ENCODE measurements around the gene CACNA2D3. TPM values are rescaled to one million over a fixed set of nuclear protein-coding genes. Genes with fewer than 3 reads are reported as not detected.

CACNA2D3 gene
- total and polyA plus RNA-seq, 4 donors = 0.06 to 0.37 (median 0.08) TPM; not detected in 1

DNA sequence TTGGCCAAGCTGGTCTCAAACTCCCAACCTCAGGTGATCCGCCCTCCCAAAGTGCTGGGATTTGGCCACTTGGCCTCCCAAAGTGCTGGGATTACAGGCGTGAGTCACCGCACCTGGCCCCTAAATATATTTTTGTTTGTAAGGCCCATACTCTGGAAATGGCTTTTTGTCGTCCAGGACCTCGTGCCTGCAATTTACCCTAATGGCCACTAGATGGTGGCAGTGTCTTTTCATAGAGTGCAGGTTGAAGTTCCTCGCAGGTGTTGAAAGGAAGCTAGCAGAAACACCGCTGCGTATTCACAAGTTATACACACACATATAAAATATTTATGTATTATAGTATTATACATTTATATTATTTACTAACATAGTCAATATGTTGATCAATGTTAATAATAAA lies 708.3 kb downstream of the CACNA2D3 start:
- no peak overlapping the region for H3K4me3 ChIP-seq (ENCODE audit: low read depth in 1 of 3, low read length in 3 of 3)
- H3K9me3 ChIP-seq (ENCODE audit: control insufficient read depth in 4 of 4, low read length in 3 of 4) = peaks cover 0 to 10% (median 4%) of the 10 kb centered on the region in 4 donors
- TF ChIP-seq CTCF (IDR thresholded peaks at IDR 0.05; ENCODE audit: low read depth, low read length, missing input control) (peak; percentile 41), ATF3 (IDR thresholded peaks at IDR 0.05) (no peak), RAD21 (IDR thresholded peaks at IDR 0.05) (peak; percentile 32 to 43)
- no peaks in the 10 kb centered on the region for H3K27me3 ChIP-seq (ENCODE audit: control insufficient read depth in 4 of 4, insufficient read depth in 4 of 4, low read length in 3 of 4)
- H3K4me1 ChIP-seq (ENCODE audit: control insufficient read depth in 4 of 4, insufficient read depth in 4 of 4, low read length in 3 of 4) = no peaks in the 10 kb centered on the region
- H3K9ac ChIP-seq (ENCODE audit: low read depth in 1 of 2, low read length in 2 of 2) = no peak overlapping the region
- no peak for DNase-seq (ENCODE audit: low spot score)
- H3K27ac ChIP-seq (ENCODE audit: low read depth in 1 of 2, low read length in 2 of 2) = no peak overlapping the region
- WGBS = 69% methylated on average over 8 of the region's 8 CpGs
- no peaks in the 10 kb centered on the region for H3K36me3 ChIP-seq (ENCODE audit: control insufficient read depth in 4 of 4, insufficient read depth in 3 of 4, low read depth in 1 of 4, low read length in 3 of 4)

DNA sequence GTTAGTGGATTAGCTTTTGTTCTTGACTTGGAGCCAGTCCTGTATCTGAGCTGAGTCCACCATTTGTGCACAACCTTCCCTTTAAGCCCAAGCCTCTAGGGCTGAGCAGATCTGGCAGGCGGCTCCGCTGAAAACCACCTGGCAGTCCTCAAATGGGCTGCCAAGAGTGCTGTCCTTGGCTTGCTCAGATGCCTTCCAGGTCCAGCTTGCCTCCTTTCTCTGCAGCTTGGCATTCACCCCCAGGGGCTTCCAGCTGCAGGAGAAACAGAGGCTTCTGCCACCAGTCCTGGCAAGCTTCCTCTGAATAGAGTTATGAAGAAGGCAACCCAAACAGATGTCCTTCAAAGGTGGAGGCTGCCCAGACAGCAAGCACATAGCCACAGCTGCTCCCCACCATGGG lies 708.8 kb downstream of the CACNA2D3 start:
- H3K9ac ChIP-seq (ENCODE audit: low read depth in 1 of 2, low read length in 2 of 2) = no peak overlapping the region
- H3K9me3 ChIP-seq (ENCODE audit: control insufficient read depth in 4 of 4, low read length in 3 of 4) = peaks cover 0 to 10% (median 4%) of the 10 kb centered on the region in 4 donors
- DNase-seq (ENCODE audit: low spot score) = no peak
- no peaks in the 10 kb centered on the region for H3K36me3 ChIP-seq (ENCODE audit: control insufficient read depth in 4 of 4, insufficient read depth in 3 of 4, low read depth in 1 of 4, low read length in 3 of 4)
- H3K4me1 ChIP-seq (ENCODE audit: control insufficient read depth in 4 of 4, insufficient read depth in 4 of 4, low read length in 3 of 4) = no peaks in the 10 kb centered on the region
- no peak for TF ChIP-seq CTCF (IDR thresholded peaks at IDR 0.05; ENCODE audit: low read depth, low read length, missing input control)
- whole genome bisulfite sequencing = 96% methylated on average over 2 of the region's 2 CpGs
- H3K27ac ChIP-seq (ENCODE audit: low read depth in 1 of 2, low read length in 2 of 2) = no peak overlapping the region
- H3K4me3 ChIP-seq (ENCODE audit: low read depth in 1 of 3, low read length in 3 of 3) = no peak overlapping the region
- no peaks in the 10 kb centered on the region for H3K27me3 ChIP-seq (ENCODE audit: control insufficient read depth in 4 of 4, insufficient read depth in 4 of 4, low read length in 3 of 4)

- Histone ChIP-seq H3K27ac (ENCODE audit: low read depth in 1 of 2, low read length in 2 of 2) (no peak overlapping the region), H3K9ac (ENCODE audit: low read depth in 1 of 2, low read length in 2 of 2) (no peak overlapping the region), H3K4me3 (ENCODE audit: low read depth in 1 of 3, low read length in 3 of 3) (no peak overlapping the region), H3K4me1 (ENCODE audit: control insufficient read depth in 4 of 4, insufficient read depth in 4 of 4, low read length in 3 of 4) (no peaks in the 10 kb centered on the region), H3K9me3 (ENCODE audit: control insufficient read depth in 4 of 4, low read length in 3 of 4) (peaks cover 0 to 10% (median 4%) of the 10 kb centered on the region in 4 donors), H3K36me3 (ENCODE audit: control insufficient read depth in 4 of 4, insufficient read depth in 3 of 4, low read depth in 1 of 4, low read length in 3 of 4) (no peaks in the 10 kb centered on the region), H3K27me3 (ENCODE audit: control insufficient read depth in 4 of 4, insufficient read depth in 4 of 4, low read length in 3 of 4) (no peaks in the 10 kb centered on the region)
- 65% methylated on average over 1 of the region's 1 CpG for WGBS
- TF ChIP-seq, protein P1, sequence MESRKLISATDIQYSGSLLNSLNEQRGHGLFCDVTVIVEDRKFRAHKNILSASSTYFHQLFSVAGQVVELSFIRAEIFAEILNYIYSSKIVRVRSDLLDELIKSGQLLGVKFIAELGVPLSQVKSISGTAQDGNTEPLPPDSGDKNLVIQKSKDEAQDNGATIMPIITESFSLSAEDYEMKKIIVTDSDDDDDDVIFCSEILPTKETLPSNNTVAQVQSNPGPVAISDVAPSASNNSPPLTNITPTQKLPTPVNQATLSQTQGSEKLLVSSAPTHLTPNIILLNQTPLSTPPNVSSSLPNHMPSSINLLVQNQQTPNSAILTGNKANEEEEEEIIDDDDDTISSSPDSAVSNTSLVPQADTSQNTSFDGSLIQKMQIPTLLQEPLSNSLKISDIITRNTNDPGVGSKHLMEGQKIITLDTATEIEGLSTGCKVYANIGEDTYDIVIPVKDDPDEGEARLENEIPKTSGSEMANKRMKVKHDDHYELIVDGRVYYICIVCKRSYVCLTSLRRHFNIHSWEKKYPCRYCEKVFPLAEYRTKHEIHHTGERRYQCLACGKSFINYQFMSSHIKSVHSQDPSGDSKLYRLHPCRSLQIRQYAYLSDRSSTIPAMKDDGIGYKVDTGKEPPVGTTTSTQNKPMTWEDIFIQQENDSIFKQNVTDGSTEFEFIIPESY (IDR thresholded peaks at IDR 0.05) = no peak
- no peak for TF ChIP-seq RAD21 (IDR thresholded peaks at IDR 0.05)
- DNase-seq (ENCODE audit: low spot score) = no peak
Observed at GRCh38 chr3:54832876-54833275, 710.5 kb downstream of the CACNA2D3 start.

GRCh38 chr3:54835701-54836100 lies 713.3 kb downstream of the CACNA2D3 start:
- Histone ChIP-seq H3K4me3 (ENCODE audit: low read depth in 1 of 3, low read length in 3 of 3) (no peak overlapping the region), H3K4me1 (ENCODE audit: control insufficient read depth in 4 of 4, insufficient read depth in 4 of 4, low read length in 3 of 4) (no peaks in the 10 kb centered on the region), H3K27me3 (ENCODE audit: control insufficient read depth in 4 of 4, insufficient read depth in 4 of 4, low read length in 3 of 4) (no peaks in the 10 kb centered on the region), H3K36me3 (ENCODE audit: control insufficient read depth in 4 of 4, insufficient read depth in 3 of 4, low read depth in 1 of 4, low read length in 3 of 4) (no peaks in the 10 kb centered on the region), H3K9ac (ENCODE audit: low read depth in 1 of 2, low read length in 2 of 2) (no peak overlapping the region), H3K27ac (ENCODE audit: low read depth in 1 of 2, low read length in 2 of 2) (no peak overlapping the region), H3K9me3 (ENCODE audit: control insufficient read depth in 4 of 4, low read length in 3 of 4) (peaks cover 0 to 5% (median 2%) of the 10 kb centered on the region in 4 donors)
- no peak for TF ChIP-seq YY1 (IDR thresholded peaks at IDR 0.05)
- no peak for TF ChIP-seq NR2F2 (IDR thresholded peaks at IDR 0.05)
- TF ChIP-seq HNF4G (IDR thresholded peaks at IDR 0.05) = no peak
- TF ChIP-seq FOXA2 (IDR thresholded peaks at IDR 0.05) = no peak
- TF ChIP-seq JUND (IDR thresholded peaks at IDR 0.05) = no peak
- TF ChIP-seq, protein P1 (IDR thresholded peaks at IDR 0.05) = no peak
- TF ChIP-seq FOXA1 (IDR thresholded peaks at IDR 0.05) = no peak
- TF ChIP-seq GABPA (IDR thresholded peaks at IDR 0.05 in 1 of 2, conservative IDR thresholded peaks at IDR 0.05 in 1 of 2) = no peak
- no peak for TF ChIP-seq SP1 (IDR thresholded peaks at IDR 0.05)
- TF ChIP-seq EGR1 (IDR thresholded peaks at IDR 0.05; ENCODE audit: low read depth in 2 of 2) = no peak
- TF ChIP-seq HNF4A (conservative IDR thresholded peaks at IDR 0.05) = no peak
- DNase-seq (ENCODE audit: low spot score) = no peak
- WGBS = 86% methylated on average over 3 of the region's 3 CpGs
